Muscle layer of duodenum (tissue), 2 donors: ENCODE results near the gene SLC9C1.

Experiments
- H3K27ac ChIP-seq: one replicate; pipeline ENCODE4 v1.7.0; 2013; ENCODE audit warnings: mild to moderate bottlenecking, low read length
- H3K27me3 ChIP-seq: one replicate; pipeline ENCODE4 v1.7.0; 2013; ENCODE audit warnings: low read depth, mild to moderate bottlenecking, control low read depth, low read length
- H3K36me3 ChIP-seq, 2 donors: one replicate each; pipeline ENCODE4 v1.7.0; 2013; ENCODE audit warnings: low read length in 2 of 2, control low read depth in 1 of 2, mild to moderate bottlenecking in 1 of 2; ENCODE audit not compliant: insufficient read depth in 2 of 2, control insufficient read depth in 1 of 2
- H3K4me1 ChIP-seq, 2 donors: one replicate each; pipeline ENCODE4 v1.7.0; 2013; ENCODE audit warnings: low read length in 2 of 2, mild to moderate bottlenecking in 2 of 2, control low read depth in 1 of 2, moderate library complexity in 1 of 2; ENCODE audit not compliant: insufficient read depth in 2 of 2, control insufficient read depth in 1 of 2
- H3K4me3 ChIP-seq, 2 donors: one replicate each; pipeline ENCODE4 v1.7.0; 2013; ENCODE audit warnings: low read length in 2 of 2, low read depth in 1 of 2, mild to moderate bottlenecking in 1 of 2
- H3K9me3 ChIP-seq, 2 donors: one replicate each; pipeline ENCODE4 v1.7.0; 2013; ENCODE audit warnings: low read length in 2 of 2, control low read depth in 1 of 2, mild to moderate bottlenecking in 1 of 2; ENCODE audit not compliant: control insufficient read depth in 1 of 2
- donor health status: healthy.

Gene SLC9C1

GRCh38 chr3:112303764-112304325 lies 9.8 kb upstream of the SLC9C1 start:
- H3K27me3 ChIP-seq, result no peaks in the 10 kb centered on the region
- H3K4me3 ChIP-seq, result peak overlapping the region; percentile 75 to 81
- no peak overlapping the region for H3K27ac ChIP-seq
- no peaks in the 10 kb centered on the region for H3K36me3 ChIP-seq
- no peaks in the 10 kb centered on the region for H3K9me3 ChIP-seq
- H3K4me1 ChIP-seq, result peaks cover 3 to 25% of the 10 kb centered on the region in 2 donors

- Histone ChIP-seq H3K4me1 (peaks cover 3 to 25% of the 10 kb centered on the region in 2 donors), H3K4me3 (peak overlapping the region; percentile 75 to 81), H3K27ac (no peak overlapping the region), H3K36me3 (no peaks in the 10 kb centered on the region), H3K27me3 (no peaks in the 10 kb centered on the region), H3K9me3 (no peaks in the 10 kb centered on the region)
These were observed 9.1 kb upstream of the SLC9C1 start for GRCh38 chr3:112302881-112303763.

GRCh38 chr3:112302150-112302830 lies 8.3 kb upstream of the SLC9C1 start:
- H3K4me3 ChIP-seq, result peak overlapping the region; percentile 75 to 81
- no peaks in the 10 kb centered on the region for H3K36me3 ChIP-seq

GRCh38 chr3:112298781-112299180 lies 4.8 kb upstream of the SLC9C1 start:
- H3K27ac ChIP-seq, result no peak overlapping the region
- H3K4me1 ChIP-seq, result peaks cover 0 to 12% of the 10 kb centered on the region in 2 donors
- no peak overlapping the region for H3K4me3 ChIP-seq
- no peaks in the 10 kb centered on the region for H3K9me3 ChIP-seq
- H3K27me3 ChIP-seq, result no peaks in the 10 kb centered on the region
- H3K36me3 ChIP-seq, result no peaks in the 10 kb centered on the region

More at GRCh38 chr3:112302150-112302830, 8.3 kb upstream of the SLC9C1 start:
- Histone ChIP-seq H3K27ac (no peak overlapping the region), H3K9me3 (no peaks in the 10 kb centered on the region), H3K27me3 (no peaks in the 10 kb centered on the region), H3K4me1 (peaks cover 3 to 25% of the 10 kb centered on the region in 2 donors)

- peaks cover 0 to 4% of the 10 kb centered on the region in 2 donors for H3K4me1 ChIP-seq
- no peak overlapping the region for H3K4me3 ChIP-seq
- no peaks in the 10 kb centered on the region for H3K9me3 ChIP-seq
- H3K27ac ChIP-seq, result no peak overlapping the region
- no peaks in the 10 kb centered on the region for H3K36me3 ChIP-seq
- no peaks in the 10 kb centered on the region for H3K27me3 ChIP-seq
These were observed 3.7 kb upstream of the SLC9C1 start for GRCh38 chr3:112297714-112298113.

GRCh38 chr3:112289011-112289410 lies 5.0 kb downstream of the SLC9C1 start:
- Histone ChIP-seq H3K36me3 (no peaks in the 10 kb centered on the region), H3K4me3 (no peak overlapping the region), H3K4me1 (no peaks in the 10 kb centered on the region), H3K9me3 (no peaks in the 10 kb centered on the region), H3K27me3 (no peaks in the 10 kb centered on the region), H3K27ac (no peak overlapping the region)

- Histone ChIP-seq H3K9me3 (no peaks in the 10 kb centered on the region), H3K4me1 (no peaks in the 10 kb centered on the region), H3K27me3 (no peaks in the 10 kb centered on the region), H3K4me3 (no peak overlapping the region), H3K36me3 (no peaks in the 10 kb centered on the region), H3K27ac (no peak overlapping the region)
These were observed 13.8 kb downstream of the SLC9C1 start for GRCh38 chr3:112280266-112280665.

- Histone ChIP-seq H3K9me3 (no peaks in the 10 kb centered on the region), H3K4me3 (no peak overlapping the region), H3K36me3 (no peaks in the 10 kb centered on the region), H3K4me1 (no peaks in the 10 kb centered on the region), H3K27me3 (no peaks in the 10 kb centered on the region), H3K27ac (no peak overlapping the region)
These were observed 20.5 kb downstream of the SLC9C1 start for GRCh38 chr3:112273536-112273935.

GRCh38 chr3:112261742-112262141 lies 32.3 kb downstream of the SLC9C1 start:
- Histone ChIP-seq H3K27ac (no peak overlapping the region), H3K36me3 (no peaks in the 10 kb centered on the region), H3K9me3 (no peaks in the 10 kb centered on the region), H3K4me3 (no peak overlapping the region), H3K27me3 (no peaks in the 10 kb centered on the region), H3K4me1 (no peaks in the 10 kb centered on the region)

GRCh38 chr3:112260563-112260962 lies 33.5 kb downstream of the SLC9C1 start:
- Histone ChIP-seq H3K27me3 (no peaks in the 10 kb centered on the region), H3K36me3 (no peaks in the 10 kb centered on the region), H3K27ac (no peak overlapping the region), H3K4me3 (no peak overlapping the region), H3K9me3 (no peaks in the 10 kb centered on the region), H3K4me1 (no peaks in the 10 kb centered on the region)

GRCh38 chr3:112253301-112253971 lies 40.6 kb downstream of the SLC9C1 start:
- H3K9me3 ChIP-seq, result peaks cover 0 to 2% of the 10 kb centered on the region in 2 donors
- no peak overlapping the region for H3K4me3 ChIP-seq

More at GRCh38 chr3:112253301-112253971, 40.6 kb downstream of the SLC9C1 start:
- Histone ChIP-seq H3K36me3 (no peaks in the 10 kb centered on the region), H3K27me3 (no peaks in the 10 kb centered on the region), H3K4me1 (no peaks in the 10 kb centered on the region), H3K27ac (no peak overlapping the region)
